ENCODE measurements around the gene PRMT1. TPM values are rescaled to one million over a fixed set of nuclear protein-coding genes. Genes with fewer than 3 reads are reported as not detected.
A peak's percentile ranks its signal among the peaks of the same experiment; 100 is the strongest.

The PRMT1 gene
- total and polyA plus RNA-seq, 2 of the 13 experiments (the other 11 are each of a cell fraction or from before 2014, with no cell fraction given): 324 to 374 TPM

DNA sequence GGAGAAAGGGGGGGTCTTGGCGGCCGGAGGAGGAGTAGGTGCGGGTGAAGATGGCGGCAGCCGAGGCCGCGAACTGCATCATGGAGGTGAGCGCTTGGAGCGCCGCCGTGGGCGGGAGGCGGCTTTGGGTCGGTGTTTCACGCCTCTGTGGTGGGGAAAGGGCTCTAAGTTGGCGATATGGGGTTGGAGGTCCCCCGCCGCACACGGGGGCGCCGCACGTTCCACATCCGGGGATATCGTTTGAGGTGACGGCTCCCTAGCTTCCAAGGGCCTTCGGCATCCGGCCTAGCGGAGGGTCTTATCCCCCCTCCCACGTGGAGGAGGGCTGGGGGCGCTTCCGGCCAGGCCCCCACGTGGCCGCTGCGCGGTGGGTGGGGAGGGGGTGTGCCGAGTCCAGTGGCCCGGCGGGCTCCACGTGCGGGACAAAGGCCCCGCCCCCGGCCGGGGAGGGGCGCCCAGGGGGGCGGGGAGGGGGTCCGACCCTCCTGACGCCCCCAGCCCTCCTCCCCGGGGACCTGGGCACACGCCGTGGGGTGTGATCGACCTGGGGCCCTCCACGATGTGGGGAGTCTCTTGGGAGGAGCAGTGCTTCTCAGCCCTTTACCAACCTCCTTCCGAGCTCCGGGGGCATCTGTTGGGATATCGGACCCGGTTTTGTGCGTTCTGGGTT lies at the start of gene PRMT1 (continued):
- TF ChIP-seq ZHX2 (IDR thresholded peaks at IDR 0.05; ENCODE audit: low read depth): no peak
- no peak for TF ChIP-seq ZHX2 (CRISPR knock-in tag; IDR thresholded peaks at IDR 0.05; ENCODE audit: borderline replicate concordance)
- 0 out of 2 replicates have a peak, but pooled peaks have one; percentile 58 for TF ChIP-seq GTF2F1 (IDR thresholded peaks at IDR 0.05; ENCODE audit: low read length)
- TF ChIP-seq ZNF615 (CRISPR knock-in tag; IDR thresholded peaks at IDR 0.05; ENCODE audit: borderline replicate concordance): 0 out of 2 replicates have a peak, but pooled peaks have one; percentile 42
- no peak; the same call in 1 of the 2 replicates for TF ChIP-seq KMT2A (CRISPR knock-in tag; IDR thresholded peaks at IDR 0.05)
- TF ChIP-seq, protein P1, sequence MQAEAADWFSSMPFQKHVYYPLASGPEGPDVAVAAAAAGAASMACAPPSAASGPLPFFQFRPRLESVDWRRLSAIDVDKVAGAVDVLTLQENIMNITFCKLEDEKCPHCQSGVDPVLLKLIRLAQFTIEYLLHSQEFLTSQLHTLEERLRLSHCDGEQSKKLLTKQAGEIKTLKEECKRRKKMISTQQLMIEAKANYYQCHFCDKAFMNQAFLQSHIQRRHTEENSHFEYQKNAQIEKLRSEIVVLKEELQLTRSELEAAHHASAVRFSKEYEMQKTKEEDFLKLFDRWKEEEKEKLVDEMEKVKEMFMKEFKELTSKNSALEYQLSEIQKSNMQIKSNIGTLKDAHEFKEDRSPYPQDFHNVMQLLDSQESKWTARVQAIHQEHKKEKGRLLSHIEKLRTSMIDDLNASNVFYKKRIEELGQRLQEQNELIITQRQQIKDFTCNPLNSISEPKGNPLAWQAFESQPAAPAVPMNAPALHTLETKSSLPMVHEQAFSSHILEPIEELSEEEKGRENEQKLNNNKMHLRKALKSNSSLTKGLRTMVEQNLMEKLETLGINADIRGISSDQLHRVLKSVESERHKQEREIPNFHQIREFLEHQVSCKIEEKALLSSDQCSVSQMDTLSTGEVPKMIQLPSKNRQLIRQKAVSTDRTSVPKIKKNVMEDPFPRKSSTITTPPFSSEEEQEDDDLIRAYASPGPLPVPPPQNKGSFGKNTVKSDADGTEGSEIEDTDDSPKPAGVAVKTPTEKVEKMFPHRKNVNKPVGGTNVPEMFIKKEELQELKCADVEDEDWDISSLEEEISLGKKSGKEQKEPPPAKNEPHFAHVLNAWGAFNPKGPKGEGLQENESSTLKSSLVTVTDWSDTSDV (CRISPR knock-in tag; IDR thresholded peaks at IDR 0.05): peak; percentile 69; the same call in 1 of the 2 replicates
- TF ChIP-seq ZBTB42 (CRISPR knock-in tag; IDR thresholded peaks at IDR 0.05): peak; percentile 75; the same call in 1 of the 2 replicates
- TF ChIP-seq RCOR2 (CRISPR knock-in tag; IDR thresholded peaks at IDR 0.05): no peak
- TF ChIP-seq SRSF4 (IDR thresholded peaks at IDR 0.05; ENCODE audit: low read depth, low read length, poor library complexity, severe bottlenecking): no peak
- TF ChIP-seq ZNF75D (CRISPR knock-in tag; IDR thresholded peaks at IDR 0.05; ENCODE audit: borderline replicate concordance): no peak
- TF ChIP-seq, protein P2, sequence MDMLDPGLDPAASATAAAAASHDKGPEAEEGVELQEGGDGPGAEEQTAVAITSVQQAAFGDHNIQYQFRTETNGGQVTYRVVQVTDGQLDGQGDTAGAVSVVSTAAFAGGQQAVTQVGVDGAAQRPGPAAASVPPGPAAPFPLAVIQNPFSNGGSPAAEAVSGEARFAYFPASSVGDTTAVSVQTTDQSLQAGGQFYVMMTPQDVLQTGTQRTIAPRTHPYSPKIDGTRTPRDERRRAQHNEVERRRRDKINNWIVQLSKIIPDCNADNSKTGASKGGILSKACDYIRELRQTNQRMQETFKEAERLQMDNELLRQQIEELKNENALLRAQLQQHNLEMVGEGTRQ (IDR thresholded peaks at IDR 0.05; ENCODE audit: low read depth, low read length): 0 out of 2 replicates have a peak, but pooled peaks have one; percentile 1
- TF ChIP-seq, protein P2 (CRISPR knock-in tag; IDR thresholded peaks at IDR 0.05; ENCODE audit: borderline replicate concordance): 0 out of 2 replicates have a peak, but pooled peaks have one; percentile 39
- peak; percentile 94 for TF ChIP-seq POLR2G (IDR thresholded peaks at IDR 0.05; ENCODE audit: low read depth, low read length)
- peak; percentile 35; the same call in 1 of the 2 replicates for TF ChIP-seq MIXL1 (CRISPR knock-in tag; IDR thresholded peaks at IDR 0.05)
- no peak for TF ChIP-seq SMC3 (IDR thresholded peaks at IDR 0.05; ENCODE audit: low read length)
- TF ChIP-seq MXD3 (CRISPR knock-in tag; IDR thresholded peaks at IDR 0.05): peak; percentile 95
- TF ChIP-seq REPIN1 (CRISPR knock-in tag; IDR thresholded peaks at IDR 0.05; ENCODE audit: borderline replicate concordance, low read depth): peak; percentile 77
- peak; percentile 58 for TF ChIP-seq MED8 (CRISPR knock-in tag; IDR thresholded peaks at IDR 0.05; ENCODE audit: insufficient replicate concordance)

All from HepG2 (cell line).